Bronchial epithelial cell (primary cell): ENCODE measurements around the gene WDFY4. TPM values are rescaled to one million over a fixed set of nuclear protein-coding genes. Genes with fewer than 3 reads are reported as not detected.
"Not testable (repeated sequence)": the region's sequence is repeated elsewhere in the genome, so short reads cannot be mapped to it uniquely, and the experiment has no call there.

Experiments
- DNase-seq: peaks from one replicate; pipeline ENCODE4 v3.0.0-alpha.2; 2010; ENCODE audit warnings: low read depth
- FAIRE-seq: peaks from 2 replicates; lab custom pipeline; 2011; peaks lifted over from hg19 to GRCh38; lab: Jason Lieb, UNC
- H3K27me3 ChIP-seq: 2 replicates; pipeline ENCODE4 v1.5.1; 2011; ENCODE audit warnings: low read length; ENCODE audit not compliant: control insufficient read depth, insufficient read depth
- H3K36me3 ChIP-seq: 2 replicates; pipeline ENCODE4 v1.5.1; 2011; ENCODE audit warnings: low read length; ENCODE audit not compliant: control insufficient read depth, insufficient read depth
- H3K4me3 ChIP-seq: 2 replicates; pipeline ENCODE4 v1.5.1; 2011; ENCODE audit warnings: mild to moderate bottlenecking, low read depth, low read length, control low read depth
- CTCF ChIP-seq: IDR thresholded peaks from 2 replicates; pipeline ENCODE4 v1.5.1; 2011; ENCODE audit warnings: mild to moderate bottlenecking, moderate library complexity, low read length, control low read depth, inconsistent platforms; ENCODE audit not compliant: insufficient read depth, severe bottlenecking
- total RNA-seq: library from RNA; depleted of rRNA; stranded (reverse); fragments of >200 nt; gene quantifications from 2 replicates; pipeline ENCODE4 v1.2.1, GENCODE V29; 2014

Gene WDFY4
- total RNA-seq, 1 donor from 2014 or later: under 0.01 TPM

- no peak for TF ChIP-seq CTCF
- Histone ChIP-seq H3K27me3 (no peaks in the 10 kb centered on the region), H3K36me3 (no peaks in the 10 kb centered on the region), H3K4me3 (no peak overlapping the region)
- DNase-seq: no peak
- FAIRE-seq: no peak
These were observed 46.5 kb upstream of the WDFY4 start for GRCh38 chr10:48638158-48638557.

- Histone ChIP-seq H3K27me3 (no peaks in the 10 kb centered on the region), H3K4me3 (no peak overlapping the region), H3K36me3 (no peaks in the 10 kb centered on the region)
- no peak for TF ChIP-seq CTCF
- no peak for FAIRE-seq
- no peak for DNase-seq
These were observed 45.7 kb upstream of the WDFY4 start for GRCh38 chr10:48638739-48639527.

GRCh38 chr10:48639632-48640031 is 45.0 kb upstream of the WDFY4 start:
- peak; percentile 12 for DNase-seq
- Histone ChIP-seq H3K27me3 (no peaks in the 10 kb centered on the region), H3K36me3 (no peaks in the 10 kb centered on the region), H3K4me3 (no peak overlapping the region)
- FAIRE-seq: no peak
- no peak for TF ChIP-seq CTCF

- DNase-seq (no peak), FAIRE-seq (no peak)
- Histone ChIP-seq H3K4me3 (no peak overlapping the region), H3K36me3 (no peaks in the 10 kb centered on the region), H3K27me3 (no peaks in the 10 kb centered on the region)
- no peak for TF ChIP-seq CTCF
These were observed 44.3 kb upstream of the WDFY4 start for GRCh38 chr10:48640326-48640725.

- not testable (repeated sequence) for H3K4me3 ChIP-seq, FAIRE-seq
These were observed 43.5 kb upstream of the WDFY4 start for GRCh38 chr10:48641099-48641690.

GRCh38 chr10:48645600-48645999 is 39.1 kb upstream of the WDFY4 start:
- DNase-seq (no peak), FAIRE-seq (no peak)
- H3K36me3 ChIP-seq: no peaks in the 10 kb centered on the region
- no peak overlapping the region for H3K4me3 ChIP-seq
- no peak for TF ChIP-seq CTCF
- no peaks in the 10 kb centered on the region for H3K27me3 ChIP-seq

More at GRCh38 chr10:48641099-48641690, 43.5 kb upstream of the WDFY4 start:
- not testable (repeated sequence) for DNase-seq, H3K27me3 ChIP-seq, H3K36me3 ChIP-seq

- not testable (repeated sequence) for H3K4me3 ChIP-seq, H3K27me3 ChIP-seq, FAIRE-seq, H3K36me3 ChIP-seq, DNase-seq
These were observed 37.6 kb upstream of the WDFY4 start for GRCh38 chr10:48647073-48647472.
